ENCODE results near the gene GOLGA2. TPM values are rescaled to one million over a fixed set of nuclear protein-coding genes. Genes with fewer than 3 reads are reported as not detected.

GOLGA2 gene
- total and polyA plus RNA-seq, 2 of the 13 experiments (the other 11 are each of a cell fraction or from before 2014, with no cell fraction given) = 45.3 to 45.8 TPM

- TF ChIP-seq, protein P1, sequence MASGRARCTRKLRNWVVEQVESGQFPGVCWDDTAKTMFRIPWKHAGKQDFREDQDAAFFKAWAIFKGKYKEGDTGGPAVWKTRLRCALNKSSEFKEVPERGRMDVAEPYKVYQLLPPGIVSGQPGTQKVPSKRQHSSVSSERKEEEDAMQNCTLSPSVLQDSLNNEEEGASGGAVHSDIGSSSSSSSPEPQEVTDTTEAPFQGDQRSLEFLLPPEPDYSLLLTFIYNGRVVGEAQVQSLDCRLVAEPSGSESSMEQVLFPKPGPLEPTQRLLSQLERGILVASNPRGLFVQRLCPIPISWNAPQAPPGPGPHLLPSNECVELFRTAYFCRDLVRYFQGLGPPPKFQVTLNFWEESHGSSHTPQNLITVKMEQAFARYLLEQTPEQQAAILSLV (CRISPR knock-in tag; IDR thresholded peaks at IDR 0.05; ENCODE audit: borderline replicate concordance) = no peak
- TF ChIP-seq, protein P2, sequence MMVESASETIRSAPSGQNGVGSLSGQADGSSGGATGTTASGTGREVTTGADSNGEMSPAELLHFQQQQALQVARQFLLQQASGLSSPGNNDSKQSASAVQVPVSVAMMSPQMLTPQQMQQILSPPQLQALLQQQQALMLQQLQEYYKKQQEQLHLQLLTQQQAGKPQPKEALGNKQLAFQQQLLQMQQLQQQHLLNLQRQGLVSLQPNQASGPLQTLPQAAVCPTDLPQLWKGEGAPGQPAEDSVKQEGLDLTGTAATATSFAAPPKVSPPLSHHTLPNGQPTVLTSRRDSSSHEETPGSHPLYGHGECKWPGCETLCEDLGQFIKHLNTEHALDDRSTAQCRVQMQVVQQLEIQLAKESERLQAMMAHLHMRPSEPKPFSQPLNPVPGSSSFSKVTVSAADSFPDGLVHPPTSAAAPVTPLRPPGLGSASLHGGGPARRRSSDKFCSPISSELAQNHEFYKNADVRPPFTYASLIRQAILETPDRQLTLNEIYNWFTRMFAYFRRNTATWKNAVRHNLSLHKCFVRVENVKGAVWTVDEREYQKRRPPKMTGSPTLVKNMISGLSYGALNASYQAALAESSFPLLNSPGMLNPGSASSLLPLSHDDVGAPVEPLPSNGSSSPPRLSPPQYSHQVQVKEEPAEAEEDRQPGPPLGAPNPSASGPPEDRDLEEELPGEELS (CRISPR knock-in tag; IDR thresholded peaks at IDR 0.05) = 0 out of 2 replicates have a peak, but pooled peaks have one; percentile 13
- TF ChIP-seq GTF2F1 (IDR thresholded peaks at IDR 0.05; ENCODE audit: low read length) = no peak
- TF ChIP-seq NR2F6 (IDR thresholded peaks at IDR 0.05) = peak; percentile 72
- peak; percentile 59; the same call in 1 of the 2 replicates for TF ChIP-seq NR2F6 (CRISPR knock-in tag; IDR thresholded peaks at IDR 0.05)
- TF ChIP-seq, protein P3, sequence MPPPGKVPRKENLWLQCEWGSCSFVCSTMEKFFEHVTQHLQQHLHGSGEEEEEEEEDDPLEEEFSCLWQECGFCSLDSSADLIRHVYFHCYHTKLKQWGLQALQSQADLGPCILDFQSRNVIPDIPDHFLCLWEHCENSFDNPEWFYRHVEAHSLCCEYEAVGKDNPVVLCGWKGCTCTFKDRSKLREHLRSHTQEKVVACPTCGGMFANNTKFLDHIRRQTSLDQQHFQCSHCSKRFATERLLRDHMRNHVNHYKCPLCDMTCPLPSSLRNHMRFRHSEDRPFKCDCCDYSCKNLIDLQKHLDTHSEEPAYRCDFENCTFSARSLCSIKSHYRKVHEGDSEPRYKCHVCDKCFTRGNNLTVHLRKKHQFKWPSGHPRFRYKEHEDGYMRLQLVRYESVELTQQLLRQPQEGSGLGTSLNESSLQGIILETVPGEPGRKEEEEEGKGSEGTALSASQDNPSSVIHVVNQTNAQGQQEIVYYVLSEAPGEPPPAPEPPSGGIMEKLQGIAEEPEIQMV (CRISPR knock-in tag; IDR thresholded peaks at IDR 0.05; ENCODE audit: low read depth) = no peak
- TF ChIP-seq ZNF614 (CRISPR knock-in tag; IDR thresholded peaks at IDR 0.05; ENCODE audit: borderline replicate concordance) = peak; percentile 44; the same call in 1 of the 2 replicates
- TF ChIP-seq ZNF17 (CRISPR knock-in tag; IDR thresholded peaks at IDR 0.05) = no peak
- TF ChIP-seq CENPBD1 (CRISPR knock-in tag; IDR thresholded peaks at IDR 0.05; ENCODE audit: borderline replicate concordance, low read depth) = no peak
- TF ChIP-seq ZNF572 (CRISPR knock-in tag; IDR thresholded peaks at IDR 0.05) = no peak
- TF ChIP-seq HNF4A (CRISPR knock-in tag; IDR thresholded peaks at IDR 0.05) = peak; percentile 21; the same call in 1 of the 2 replicates
- TF ChIP-seq ZNF329 (CRISPR knock-in tag; IDR thresholded peaks at IDR 0.05; ENCODE audit: low read depth) = no peak
- TF ChIP-seq ZNF768 (CRISPR knock-in tag; IDR thresholded peaks at IDR 0.05) = peak; percentile 79; the same call in 1 of the 2 replicates
- peak; percentile 39; the same call in 1 of the 2 replicates for TF ChIP-seq ELF1 (CRISPR knock-in tag; IDR thresholded peaks at IDR 0.05)
- TF ChIP-seq RXRB (CRISPR knock-in tag; IDR thresholded peaks at IDR 0.05; ENCODE audit: borderline replicate concordance) = 0 out of 2 replicates have a peak, but pooled peaks have one; percentile 30
- TF ChIP-seq KLF15 (CRISPR knock-in tag; IDR thresholded peaks at IDR 0.05; ENCODE audit: borderline replicate concordance) = no peak
- TF ChIP-seq FOXO1 (CRISPR knock-in tag; IDR thresholded peaks at IDR 0.05) = peak; percentile 22; the same call in 1 of the 2 replicates
- TF ChIP-seq REL (CRISPR knock-in tag; conservative IDR thresholded peaks at IDR 0.05) = no peak
- no peak for TF ChIP-seq TCF7L2 (IDR thresholded peaks at IDR 0.05; ENCODE audit: low read depth, low read length)
- no peak for TF ChIP-seq SRY (CRISPR knock-in tag; IDR thresholded peaks at IDR 0.05)
- TF ChIP-seq ZFP36 (IDR thresholded peaks at IDR 0.05; ENCODE audit: borderline replicate concordance, low read depth, low read length, partially characterized antibody) = no peak
- no peak for TF ChIP-seq TARDBP (CRISPR knock-in tag; IDR thresholded peaks at IDR 0.05)
- TF ChIP-seq ZNF468 (CRISPR knock-in tag; IDR thresholded peaks at IDR 0.05) = no peak
- no peak for TF ChIP-seq SP5 (CRISPR knock-in tag; IDR thresholded peaks at IDR 0.05; ENCODE audit: borderline replicate concordance, low read depth)
- peak; percentile 21; the same call in 1 of the 2 replicates for TF ChIP-seq BCL6 (CRISPR knock-in tag; IDR thresholded peaks at IDR 0.05)
- no peak for TF ChIP-seq ZNF205 (CRISPR knock-in tag; IDR thresholded peaks at IDR 0.05)
- TF ChIP-seq NKX3-1 (CRISPR knock-in tag; IDR thresholded peaks at IDR 0.05) = no peak
- no peak; the same call in 1 of the 2 replicates for TF ChIP-seq RARA (CRISPR knock-in tag; IDR thresholded peaks at IDR 0.05)
- no peak for TF ChIP-seq RFX3 (CRISPR knock-in tag; IDR thresholded peaks at IDR 0.05)
Measured at GRCh38 chr9:128297221-128297773, 21.5 kb upstream of the GOLGA2 start (continued).

All from HepG2 (cell line).